Ureter (tissue), 1 donor: ENCODE measurements around the gene ZNF839. TPM values are rescaled to one million over a fixed set of nuclear protein-coding genes. Genes with fewer than 3 reads are reported as not detected.
"Not testable (repeated sequence)": the region's sequence is repeated elsewhere in the genome, so short reads cannot be mapped to it uniquely, and the experiment has no call there.

Experiments used
- DNase-seq: peaks from one replicate; pipeline ENCODE4 v3.0.0-alpha.2; 2020; ENCODE audit warnings: low spot score
- total RNA-seq: library from RNA; stranded (reverse); gene quantifications from one replicate; pipeline ENCODE4 v1.2.4, GENCODE V29; 2023
- donor health status: DM: yes; HTN: yes; CAD: no.

Gene ZNF839
- 18.1 TPM for total RNA-seq

- DNase-seq, result peak; percentile 93
Measured at GRCh38 chr14:102319351-102320032, at the start of gene ZNF839. Gene ZNF839, plus strand, starts transcription at chr14:102319746. Its CDS starts 20 bp downstream, at chr14:102319766.

- DNase-seq, result no peak
Measured at GRCh38 chr14:102272392-102272791, 47.2 kb upstream of the ZNF839 start.

GRCh38 chr14:102275866-102276265 lies 43.7 kb upstream of the ZNF839 start:
- no peak for DNase-seq

GRCh38 chr14:102277874-102278630 lies 41.5 kb upstream of the ZNF839 start:
- DNase-seq, result no peak

- no peak for DNase-seq
Measured at GRCh38 chr14:102278631-102278935, 41.0 kb upstream of the ZNF839 start.

- DNase-seq, result no peak
Measured at GRCh38 chr14:102279282-102279681, 40.3 kb upstream of the ZNF839 start.

- DNase-seq, result no peak
Measured at GRCh38 chr14:102279688-102280348, 39.7 kb upstream of the ZNF839 start.

- no peak for DNase-seq
Measured at GRCh38 chr14:102280376-102280962, 39.1 kb upstream of the ZNF839 start.

GRCh38 chr14:102282751-102283465 lies 36.6 kb upstream of the ZNF839 start:
- no peak for DNase-seq

GRCh38 chr14:102283631-102284129 lies 35.9 kb upstream of the ZNF839 start:
- no peak for DNase-seq

- no peak for DNase-seq
Measured at GRCh38 chr14:102285106-102285505, 34.4 kb upstream of the ZNF839 start.

GRCh38 chr14:102288139-102288538 lies 31.4 kb upstream of the ZNF839 start:
- no peak for DNase-seq

GRCh38 chr14:102292441-102292840 lies 27.1 kb upstream of the ZNF839 start:
- DNase-seq, result no peak

GRCh38 chr14:102293781-102294180 lies 25.8 kb upstream of the ZNF839 start:
- no peak for DNase-seq

GRCh38 chr14:102295270-102295669 lies 24.3 kb upstream of the ZNF839 start:
- DNase-seq, result no peak

GRCh38 chr14:102297436-102298170 lies 21.9 kb upstream of the ZNF839 start:
- DNase-seq, result no peak

GRCh38 chr14:102298303-102299070 lies 21.1 kb upstream of the ZNF839 start:
- not testable (repeated sequence) for DNase-seq

- no peak for DNase-seq
Measured at GRCh38 chr14:102303664-102304063, 15.9 kb upstream of the ZNF839 start.

GRCh38 chr14:102304611-102305506 lies 14.7 kb upstream of the ZNF839 start, which contains the start of gene MOK:
Gene MOK, minus strand, starts transcription at chr14:102305164. Its CDS starts 196 bp downstream, at chr14:102304968.
- peak; percentile 96 for DNase-seq
